ENCODE results near the gene LIF. TPM values are rescaled to one million over a fixed set of nuclear protein-coding genes. Genes with fewer than 3 reads are reported as not detected.

LIF gene
- total RNA-seq, 1 donor from 2014 or later: 3.8 TPM

DNA sequence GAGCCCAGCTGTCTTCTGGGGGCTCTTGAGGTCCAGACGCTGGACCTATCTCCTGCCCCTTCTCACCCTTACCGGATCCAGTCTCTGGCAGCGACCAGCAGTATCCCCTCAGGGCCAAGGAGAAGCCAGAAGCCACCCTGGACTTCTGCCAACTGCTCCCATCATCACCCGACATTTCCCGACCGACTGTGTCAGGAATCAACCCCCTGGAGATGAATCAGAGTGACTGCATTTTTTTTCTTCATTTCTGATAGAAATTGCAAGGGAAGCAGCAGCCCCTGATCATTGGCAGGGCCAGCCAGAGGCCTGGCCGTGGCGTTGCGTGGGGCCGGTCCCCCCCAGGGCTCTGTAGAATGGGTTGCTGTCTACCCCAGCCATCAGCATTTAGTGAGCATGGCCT lies 5.2 kb upstream of the LIF start:
- TF ChIP-seq, protein P1, sequence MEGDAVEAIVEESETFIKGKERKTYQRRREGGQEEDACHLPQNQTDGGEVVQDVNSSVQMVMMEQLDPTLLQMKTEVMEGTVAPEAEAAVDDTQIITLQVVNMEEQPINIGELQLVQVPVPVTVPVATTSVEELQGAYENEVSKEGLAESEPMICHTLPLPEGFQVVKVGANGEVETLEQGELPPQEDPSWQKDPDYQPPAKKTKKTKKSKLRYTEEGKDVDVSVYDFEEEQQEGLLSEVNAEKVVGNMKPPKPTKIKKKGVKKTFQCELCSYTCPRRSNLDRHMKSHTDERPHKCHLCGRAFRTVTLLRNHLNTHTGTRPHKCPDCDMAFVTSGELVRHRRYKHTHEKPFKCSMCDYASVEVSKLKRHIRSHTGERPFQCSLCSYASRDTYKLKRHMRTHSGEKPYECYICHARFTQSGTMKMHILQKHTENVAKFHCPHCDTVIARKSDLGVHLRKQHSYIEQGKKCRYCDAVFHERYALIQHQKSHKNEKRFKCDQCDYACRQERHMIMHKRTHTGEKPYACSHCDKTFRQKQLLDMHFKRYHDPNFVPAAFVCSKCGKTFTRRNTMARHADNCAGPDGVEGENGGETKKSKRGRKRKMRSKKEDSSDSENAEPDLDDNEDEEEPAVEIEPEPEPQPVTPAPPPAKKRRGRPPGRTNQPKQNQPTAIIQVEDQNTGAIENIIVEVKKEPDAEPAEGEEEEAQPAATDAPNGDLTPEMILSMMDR (conservative IDR thresholded peaks at IDR 0.05): no peak
- DNase-seq (ENCODE audit: extremely low spot score, unreplicated experiment): no peak
- no peak overlapping the region for H3K4me3 Mint-ChIP-seq
- H3K36me3 Mint-ChIP-seq: no peaks in the 10 kb centered on the region
- H3K27ac Mint-ChIP-seq: peak overlapping the region; percentile 26
- peaks cover 7% of the 10 kb centered on the region for H3K27me3 Mint-ChIP-seq
- no peaks in the 10 kb centered on the region for H3K9me3 Mint-ChIP-seq
- peaks cover 28% of the 10 kb centered on the region for H3K4me1 Mint-ChIP-seq (ENCODE audit: unreplicated experiment)

DNA sequence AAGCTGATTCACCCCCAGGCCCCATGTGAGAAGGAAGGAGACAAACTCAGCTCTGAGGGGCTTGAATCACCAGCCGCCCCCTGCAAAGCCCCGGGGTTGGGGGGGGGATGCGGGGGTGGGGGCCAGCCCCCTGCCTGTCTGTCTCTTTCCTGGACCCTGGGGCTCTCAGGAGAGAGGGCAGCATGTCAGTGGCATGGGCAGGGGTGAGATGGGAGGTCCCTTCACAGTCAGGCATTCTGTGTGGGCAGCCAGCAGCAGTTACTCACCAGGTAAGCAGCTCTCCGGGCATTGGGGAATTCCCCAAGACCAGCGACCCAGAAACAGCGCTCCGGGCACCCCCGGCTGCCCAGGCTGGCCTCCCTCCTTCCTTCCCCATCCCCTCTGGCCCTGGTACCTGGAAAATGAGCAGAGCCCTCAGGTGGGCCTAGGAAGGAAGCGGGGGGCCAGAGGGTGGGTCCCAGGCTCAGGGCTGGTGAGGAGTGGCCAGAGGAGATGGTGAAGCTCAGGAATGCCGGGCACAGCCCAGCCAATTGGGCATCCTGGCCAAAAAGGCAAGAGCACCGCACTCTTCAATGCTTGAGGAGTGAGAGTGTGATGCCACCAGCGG lies 4.2 kb upstream of the LIF start:
- H3K27ac Mint-ChIP-seq: no peak overlapping the region
- H3K36me3 Mint-ChIP-seq: no peaks in the 10 kb centered on the region
- H3K4me1 Mint-ChIP-seq (ENCODE audit: unreplicated experiment): peaks cover 27% of the 10 kb centered on the region
- TF ChIP-seq, protein P1 (conservative IDR thresholded peaks at IDR 0.05): no peak
- H3K4me3 Mint-ChIP-seq: no peak overlapping the region
- H3K27me3 Mint-ChIP-seq: peaks cover 13% of the 10 kb centered on the region
- H3K9me3 Mint-ChIP-seq: no peaks in the 10 kb centered on the region
- no peak for DNase-seq (ENCODE audit: extremely low spot score, unreplicated experiment)

DNA sequence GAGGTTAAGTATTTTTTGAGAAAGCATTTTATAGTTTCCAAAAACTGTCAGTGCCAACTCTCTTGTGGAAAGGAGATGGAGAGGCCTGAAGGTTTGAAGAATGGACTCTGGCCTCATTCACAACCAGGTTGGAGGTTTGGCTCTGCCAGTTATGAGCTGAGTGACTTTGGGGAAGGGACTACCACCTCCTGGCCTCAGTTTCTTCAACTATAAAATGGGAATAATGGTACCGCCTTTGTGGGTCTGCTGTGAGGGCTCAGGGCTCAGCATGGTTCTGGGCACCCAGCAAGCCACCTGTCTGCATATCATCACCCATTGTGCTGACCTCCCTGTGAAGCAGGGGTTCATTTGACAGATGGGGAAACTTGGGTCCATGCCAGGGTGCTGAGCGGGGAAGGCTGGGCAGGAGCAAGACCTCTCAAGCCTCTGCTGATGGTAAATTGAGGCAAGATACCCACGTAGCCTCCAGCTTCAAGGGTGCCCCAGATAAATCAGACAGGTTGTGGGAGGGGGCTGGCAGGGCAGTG lies 3.5 kb upstream of the LIF start:
- H3K27me3 Mint-ChIP-seq: peaks cover 13% of the 10 kb centered on the region
- TF ChIP-seq, protein P1 (conservative IDR thresholded peaks at IDR 0.05): no peak
- no peaks in the 10 kb centered on the region for H3K9me3 Mint-ChIP-seq
- no peaks in the 10 kb centered on the region for H3K36me3 Mint-ChIP-seq
- no peak overlapping the region for H3K4me3 Mint-ChIP-seq
- peaks cover 27% of the 10 kb centered on the region for H3K4me1 Mint-ChIP-seq (ENCODE audit: unreplicated experiment)
- no peak overlapping the region for H3K27ac Mint-ChIP-seq
- DNase-seq (ENCODE audit: extremely low spot score, unreplicated experiment): no peak

DNA sequence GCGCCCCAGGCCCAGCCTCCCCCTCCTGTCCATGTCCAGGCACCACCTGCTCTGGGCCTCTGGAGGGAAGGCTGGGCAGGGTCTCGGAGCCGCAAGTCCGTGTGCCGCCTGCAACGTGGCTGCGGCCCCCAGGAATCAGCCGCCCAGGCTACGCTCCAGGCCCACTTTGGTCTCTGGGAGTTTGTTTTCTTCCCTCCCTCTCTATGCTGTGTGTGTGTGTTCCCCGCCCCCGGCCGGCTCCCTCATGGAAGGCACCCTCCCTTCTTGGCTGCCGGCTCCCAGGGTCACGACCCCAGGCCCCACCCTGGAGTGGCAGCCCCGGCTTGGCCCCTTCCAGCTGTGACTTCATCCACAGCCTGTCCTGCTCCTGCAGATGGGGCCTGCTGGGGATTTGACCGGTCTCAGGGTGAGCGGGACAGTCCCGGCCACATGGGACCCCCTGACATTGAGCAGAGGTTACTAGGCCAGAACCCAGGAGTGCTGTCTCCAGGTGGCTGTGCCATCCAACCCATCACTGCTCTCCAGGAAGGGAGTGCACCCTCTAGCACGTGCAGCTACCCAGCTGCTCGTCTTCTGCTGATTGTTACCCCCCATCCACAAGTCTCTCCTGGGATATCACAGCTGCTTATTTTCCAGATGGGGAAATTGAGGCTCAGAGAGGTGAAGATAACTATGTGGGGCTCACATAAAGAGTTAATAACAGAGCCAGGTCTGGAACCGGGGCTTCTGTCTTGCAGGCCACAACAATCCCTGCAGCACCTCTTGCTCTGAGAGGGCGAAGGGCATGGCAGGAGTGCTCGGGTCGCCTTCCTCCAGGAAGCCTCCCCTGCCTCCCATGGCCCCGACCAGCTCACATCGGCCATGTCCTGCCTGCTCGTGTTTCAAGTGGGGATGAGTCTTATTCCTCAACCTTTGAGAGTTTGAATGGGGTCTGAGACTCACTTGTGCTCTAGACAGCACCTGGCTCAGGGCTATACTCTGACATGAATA lies 2.8 kb upstream of the LIF start:
- H3K36me3 Mint-ChIP-seq: no peaks in the 10 kb centered on the region
- H3K9me3 Mint-ChIP-seq: no peaks in the 10 kb centered on the region
- DNase-seq (ENCODE audit: extremely low spot score, unreplicated experiment): no peak
- H3K27ac Mint-ChIP-seq: no peak overlapping the region
- H3K4me3 Mint-ChIP-seq: peak overlapping the region; percentile 28
- TF ChIP-seq, protein P1 (conservative IDR thresholded peaks at IDR 0.05): no peak
- peaks cover 17% of the 10 kb centered on the region for H3K27me3 Mint-ChIP-seq
- H3K4me1 Mint-ChIP-seq (ENCODE audit: unreplicated experiment): peaks cover 31% of the 10 kb centered on the region

DNA sequence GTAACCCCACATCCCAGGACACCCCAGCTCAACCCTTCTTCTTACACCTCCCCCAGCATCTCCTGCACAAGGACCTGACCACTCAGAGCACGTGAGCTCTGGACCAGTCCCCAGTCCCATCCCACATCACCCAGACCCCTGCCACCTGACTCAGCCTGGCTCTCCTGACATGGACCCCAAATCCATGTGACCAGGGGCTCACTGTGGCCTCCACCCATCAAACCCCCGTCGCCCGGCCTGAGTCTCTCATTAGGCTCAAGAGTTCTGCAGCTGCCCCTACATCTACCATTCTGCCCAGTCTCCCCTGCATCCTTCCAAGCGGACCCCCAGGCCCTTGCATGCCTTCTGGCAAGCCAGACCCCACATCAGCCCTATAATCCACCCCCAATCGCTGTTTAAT lies 1.9 kb upstream of the LIF start:
- peak overlapping the region; percentile 25 for H3K27ac Mint-ChIP-seq
- H3K4me3 Mint-ChIP-seq: peak overlapping the region; percentile 74
- no peaks in the 10 kb centered on the region for H3K9me3 Mint-ChIP-seq
- DNase-seq (ENCODE audit: extremely low spot score, unreplicated experiment): no peak
- peaks cover 17% of the 10 kb centered on the region for H3K27me3 Mint-ChIP-seq
- TF ChIP-seq, protein P1 (conservative IDR thresholded peaks at IDR 0.05): no peak
- no peaks in the 10 kb centered on the region for H3K36me3 Mint-ChIP-seq
- H3K4me1 Mint-ChIP-seq (ENCODE audit: unreplicated experiment): peaks cover 32% of the 10 kb centered on the region

All from type B pancreatic cell (in vitro differentiated cells).